Measurements from ENCODE around the gene NBEA. TPM values are rescaled to one million over a fixed set of nuclear protein-coding genes. Genes with fewer than 3 reads are reported as not detected.

The NBEA gene
- total and polyA plus RNA-seq, 2 experiments from 2014 or later: 9.1 to 29.1 TPM

GRCh38 chr13:35342440-35342839 is 400.4 kb downstream of the NBEA start:
- TF ChIP-seq ZNF462 (CRISPR knock-in tag; IDR thresholded peaks at IDR 0.05) (no peak), EZH2 (IDR thresholded peaks at IDR 0.05; ENCODE audit: low read depth, unreplicated experiment) (no peak), CREB1 (CRISPR knock-in tag; IDR thresholded peaks at IDR 0.05; ENCODE audit: low read depth) (no peak), REST (IDR thresholded peaks at IDR 0.05; ENCODE audit: unreplicated experiment) (no peak), ZNF331 (CRISPR knock-in tag; IDR thresholded peaks at IDR 0.05; ENCODE audit: low read depth) (no peak), NANOG (IDR thresholded peaks at IDR 0.05; ENCODE audit: borderline replicate concordance) (no peak), JUNB (IDR thresholded peaks at IDR 0.05; ENCODE audit: unreplicated experiment) (no peak), STAT1 (IDR thresholded peaks at IDR 0.05; ENCODE audit: unreplicated experiment) (no peak), POLR2AphosphoS5 (IDR thresholded peaks at IDR 0.05; ENCODE audit: low read depth) (no peak), ETS1 (IDR thresholded peaks at IDR 0.05) (no peak), EZH2phosphoT487 (IDR thresholded peaks at IDR 0.05; ENCODE audit: unreplicated experiment) (no peak), ZNF114 (CRISPR knock-in tag; IDR thresholded peaks at IDR 0.05) (no peak), CTCF (conservative IDR thresholded peaks at IDR 0.05; ENCODE audit: low read depth in 2 of 2) (no peak)
- H2AFZ ChIP-seq: no peak overlapping the region
- H3K79me2 ChIP-seq (replicated peaks; ENCODE audit: insufficient read depth): no peaks in the 10 kb centered on the region
- peaks cover 21% of the 10 kb centered on the region for H3K4me1 Mint-ChIP-seq
- H3K27me3 ChIP-seq (ENCODE audit: insufficient read depth): no peaks in the 10 kb centered on the region
- no peaks in the 10 kb centered on the region for H3K9me3 Mint-ChIP-seq
- DNase-seq (ENCODE audit: low spot score) (no peak), ATAC-seq (no peak)
- no peaks in the 10 kb centered on the region for H3K36me3 ChIP-seq (ENCODE audit: insufficient read depth)
- H3K4me3 ChIP-seq: no peak overlapping the region
- peaks cover 12% of the 10 kb centered on the region; the same call in 1 of the 2 replicates for H3K4me1 ChIP-seq (ENCODE audit: insufficient read depth)
- no peak overlapping the region for H3K27ac Mint-ChIP-seq
- no peak overlapping the region for H3K27ac ChIP-seq (ENCODE audit: low read depth)
- H3K36me3 Mint-ChIP-seq (ENCODE audit: low read depth): no peaks in the 10 kb centered on the region
- no peaks in the 10 kb centered on the region for H3F3A ChIP-seq (replicated peaks; ENCODE audit: low read depth)
- H3K27me3 Mint-ChIP-seq (ENCODE audit: insufficient read depth, low read depth, poor library complexity): peaks cover 4% of the 10 kb centered on the region
- H4K20me1 ChIP-seq (replicated peaks; ENCODE audit: insufficient read depth): no peaks in the 10 kb centered on the region
- H3K4me3 Mint-ChIP-seq: no peak overlapping the region
- no peak overlapping the region for H3K4me2 ChIP-seq
- H3K9me2 ChIP-seq (ENCODE audit: insufficient read depth): no peaks in the 10 kb centered on the region

Data from GM23338 (cell line).